CD1c-positive myeloid dendritic cell (primary cell): ENCODE results near the gene RBM20.
"Not testable (repeated sequence)": the region's sequence is repeated elsewhere in the genome, so short reads cannot be mapped to it uniquely, and the experiment has no call there.

Experiments
- DNase-seq: peaks from one replicate; pipeline ENCODE4 v3.0.0-alpha.2; 2016; ENCODE audit errors: extremely low spot score

The RBM20 gene

DNA sequence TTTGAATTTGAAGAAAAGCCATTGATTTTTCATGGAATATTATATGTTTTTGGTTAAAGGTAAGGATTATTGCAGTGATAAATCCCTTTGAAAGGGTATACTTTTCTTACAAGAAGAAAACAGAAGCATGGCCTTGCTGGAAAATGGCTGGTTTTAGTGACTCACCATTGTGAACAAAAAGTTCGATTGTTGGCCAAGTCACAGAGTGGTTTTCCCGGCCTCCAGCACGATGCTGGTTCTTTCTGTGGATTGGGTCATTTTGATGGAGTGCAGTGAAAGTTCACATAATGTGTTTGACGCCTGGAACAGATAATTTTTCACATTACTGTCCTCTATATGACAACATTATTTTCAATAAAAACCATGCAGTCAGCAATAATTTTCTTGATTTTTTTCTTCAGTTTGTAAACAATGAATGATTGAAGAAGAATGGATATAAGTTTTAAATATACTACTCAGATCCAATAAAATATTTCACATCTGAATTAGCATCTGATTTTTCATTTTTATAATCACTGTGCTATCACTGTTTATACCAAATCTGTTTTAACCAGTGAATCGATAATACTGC is 60.9 kb downstream of the RBM20 start:
- DNase-seq: no peak

- not testable (repeated sequence) for DNase-seq
These were observed 61.5 kb downstream of the RBM20 start for GRCh38 chr10:110705596-110705995.

DNA sequence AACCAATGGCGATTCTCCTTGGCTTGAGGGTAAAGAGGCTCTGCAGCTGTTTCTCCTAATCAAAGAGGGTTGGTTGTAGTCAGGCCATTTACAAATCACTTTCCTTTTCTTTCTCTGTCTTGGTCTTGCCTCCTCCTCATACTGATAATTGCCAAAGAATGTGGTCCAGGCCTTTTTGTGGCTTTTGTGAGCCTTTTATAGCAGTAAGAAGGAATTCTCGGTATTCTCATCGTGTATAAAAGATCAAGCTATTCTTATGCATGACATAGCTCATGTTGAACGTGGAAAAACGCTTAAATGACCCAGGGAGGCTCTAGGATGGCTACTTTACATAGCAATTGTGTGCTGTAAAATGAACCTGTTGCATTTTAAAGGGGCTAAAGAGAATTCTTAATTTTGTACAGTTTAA is 62.6 kb downstream of the RBM20 start:
- no peak for DNase-seq

- no peak for DNase-seq
These were observed 64.8 kb downstream of the RBM20 start for GRCh38 chr10:110708776-110709443.

GRCh38 chr10:110709444-110709828 is 65.3 kb downstream of the RBM20 start:
- no peak for DNase-seq

DNA sequence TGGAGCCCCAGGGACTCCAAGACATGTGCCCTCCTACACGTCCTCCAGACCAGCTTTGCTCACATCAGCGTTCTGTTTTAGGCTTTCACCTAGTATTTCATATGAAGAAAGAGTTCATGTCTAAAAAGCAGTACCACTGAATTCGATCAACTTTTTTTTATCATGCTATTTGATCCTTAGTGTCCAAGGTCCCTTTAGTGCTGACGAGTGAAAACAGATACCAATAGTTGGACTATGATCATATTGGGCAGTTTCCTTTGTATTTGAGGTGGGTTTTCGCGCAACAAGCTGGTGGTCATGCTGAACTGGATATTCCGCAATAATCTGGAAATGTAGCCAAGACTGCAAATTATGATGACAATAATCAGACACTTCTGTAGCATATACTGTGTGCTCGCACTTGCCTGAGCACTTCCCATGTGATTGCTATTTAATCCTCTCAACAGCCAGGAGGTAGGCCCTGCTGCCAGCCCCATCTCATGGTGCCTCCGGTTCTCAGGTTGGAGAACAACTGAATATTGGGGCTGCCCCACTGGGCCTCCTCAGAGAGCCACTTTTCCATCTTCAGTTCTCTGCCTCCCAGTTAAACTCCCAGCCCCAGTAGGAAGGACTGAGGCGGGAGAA is 65.9 kb downstream of the RBM20 start:
- DNase-seq: no peak

DNA sequence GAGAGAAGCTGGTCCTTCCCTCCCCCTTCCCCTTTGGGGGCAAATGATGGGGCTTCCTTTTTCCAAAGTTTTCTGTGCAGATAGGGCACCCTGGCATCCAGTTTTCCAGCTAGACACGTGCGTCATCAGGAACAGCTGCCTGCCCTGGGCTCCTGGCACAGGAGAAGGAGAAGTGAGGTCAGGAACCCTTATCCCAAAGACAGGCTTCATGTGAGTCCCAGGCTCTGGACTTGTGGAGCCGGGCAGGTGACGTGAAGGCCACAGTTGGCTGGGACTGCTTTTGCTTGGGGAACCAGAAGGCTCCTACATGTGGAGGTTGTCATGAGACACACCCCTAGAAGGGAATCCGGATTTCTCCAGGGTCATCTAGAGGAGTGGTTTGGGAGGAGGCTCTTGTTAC is 66.5 kb downstream of the RBM20 start:
- no peak for DNase-seq

DNA sequence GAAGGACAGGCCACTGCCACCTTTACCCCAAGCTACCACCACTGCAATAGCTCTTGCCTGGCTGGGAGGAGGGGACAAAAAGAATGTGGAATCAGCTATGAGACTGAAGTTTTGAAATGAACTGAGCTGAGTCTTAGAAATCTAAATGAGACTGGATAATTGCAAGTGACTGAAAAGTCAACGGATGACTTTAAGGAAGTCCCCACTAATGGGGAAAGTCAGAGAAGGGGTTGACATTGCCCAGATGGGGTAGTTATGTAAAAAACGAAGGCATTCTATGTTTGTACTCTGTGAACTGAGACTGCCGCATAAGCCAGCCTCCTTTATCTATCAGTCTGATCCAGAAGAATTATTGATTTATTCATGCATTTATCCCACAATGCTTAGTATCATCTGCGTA is 67.2 kb downstream of the RBM20 start:
- DNase-seq: no peak

GRCh38 chr10:110714356-110714755 is 70.2 kb downstream of the RBM20 start:
- no peak for DNase-seq

DNA sequence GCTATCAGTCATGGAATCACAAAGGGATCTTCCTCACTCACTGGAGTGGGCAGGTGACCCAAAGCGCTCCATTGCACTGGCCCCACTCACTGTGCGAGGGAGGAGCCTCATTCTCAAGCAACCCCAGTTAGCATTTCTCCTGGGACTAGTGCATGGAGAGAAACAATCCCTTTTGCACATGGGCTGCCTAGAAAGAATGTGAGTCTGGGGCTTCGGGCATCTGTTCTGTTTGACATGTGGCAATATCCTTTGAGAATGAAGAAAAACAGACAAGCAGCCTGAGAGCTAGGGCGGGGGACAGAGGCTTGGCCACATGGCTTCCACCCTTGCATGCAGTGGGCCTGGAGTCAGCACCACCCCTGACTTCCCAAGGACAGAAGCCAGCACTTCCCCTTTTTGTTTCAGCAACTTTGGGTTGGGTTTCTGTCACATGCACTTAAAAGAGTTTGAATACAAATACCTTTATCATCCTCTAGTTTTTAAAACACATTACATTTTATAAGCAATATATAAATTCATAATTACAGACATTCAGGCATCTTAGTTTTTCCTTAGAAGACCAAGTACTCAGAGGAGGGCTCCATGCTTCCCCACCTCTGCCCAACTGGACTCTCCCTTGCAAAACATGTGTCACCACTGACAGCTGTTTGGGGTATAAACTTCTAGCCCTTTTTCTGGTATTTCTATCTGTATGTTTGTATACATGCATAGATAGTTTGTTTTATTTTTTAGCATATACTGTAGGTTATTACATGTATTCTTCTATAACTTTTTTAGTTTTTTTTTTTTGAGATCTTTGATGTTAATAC is 73.8 kb downstream of the RBM20 start:
- peak; percentile 67 for DNase-seq

DNA sequence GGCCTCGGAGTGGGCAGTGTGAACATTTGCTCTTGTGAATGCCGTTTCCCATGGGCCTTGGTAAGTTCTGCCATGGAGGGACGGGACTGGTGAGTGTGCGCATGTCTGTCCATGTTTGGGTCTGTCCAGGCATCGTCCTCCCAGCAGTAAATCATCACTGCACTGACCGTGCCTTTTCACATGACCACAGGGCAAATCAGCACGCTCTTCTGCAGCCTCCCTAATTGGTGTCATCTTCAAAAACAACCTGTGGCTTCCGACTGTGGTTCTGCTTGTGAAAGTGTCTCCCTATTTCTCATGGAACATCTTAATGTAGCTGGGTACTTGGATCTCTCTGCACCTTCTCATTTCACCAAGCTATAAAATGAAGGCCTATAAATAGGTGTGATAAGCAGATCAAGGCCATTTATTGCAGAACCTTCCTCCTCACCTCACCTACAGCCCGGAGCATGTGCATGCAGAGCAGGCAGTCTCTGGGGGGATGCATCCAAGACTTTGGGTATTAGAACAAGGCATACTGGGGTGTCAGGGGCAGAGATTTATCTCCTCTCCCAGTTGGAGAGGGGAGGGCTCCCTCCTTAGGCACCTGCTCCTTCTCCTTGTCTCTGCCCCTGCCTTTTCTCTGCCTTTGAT is 77.4 kb downstream of the RBM20 start:
- DNase-seq: no peak

DNA sequence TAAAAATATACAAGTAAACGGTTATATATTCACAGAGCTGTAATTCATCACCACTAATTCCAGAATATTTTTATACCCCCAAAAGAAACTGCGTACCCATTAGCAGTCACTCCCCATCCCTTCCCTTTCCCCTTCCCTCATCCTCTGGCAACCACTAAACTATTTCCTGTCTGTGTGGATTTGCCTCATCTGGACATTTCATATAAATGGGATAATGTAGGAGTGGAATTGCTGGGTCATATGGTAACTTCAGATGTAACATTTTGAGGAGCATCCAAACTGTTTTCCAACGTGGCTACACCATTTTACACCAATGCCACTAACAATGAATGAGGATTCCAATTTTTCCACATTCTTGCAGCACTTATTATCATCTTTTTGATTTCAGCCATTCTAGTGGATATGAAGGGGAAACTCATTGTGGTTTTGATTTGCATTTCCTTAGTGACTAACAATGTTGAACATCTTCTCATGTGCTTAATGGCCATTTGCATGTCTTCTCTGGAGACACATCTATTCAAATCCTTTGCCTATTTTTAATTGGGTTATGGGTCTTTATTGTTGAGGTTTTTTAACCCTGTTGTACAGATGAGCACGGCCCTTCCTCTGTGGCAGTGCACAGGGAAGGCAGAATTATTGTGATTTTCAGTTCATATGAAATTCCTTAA is 79.2 kb downstream of the RBM20 start:
- DNase-seq: no peak

GRCh38 chr10:110724116-110724921 is 80.2 kb downstream of the RBM20 start:
- no peak for DNase-seq

DNA sequence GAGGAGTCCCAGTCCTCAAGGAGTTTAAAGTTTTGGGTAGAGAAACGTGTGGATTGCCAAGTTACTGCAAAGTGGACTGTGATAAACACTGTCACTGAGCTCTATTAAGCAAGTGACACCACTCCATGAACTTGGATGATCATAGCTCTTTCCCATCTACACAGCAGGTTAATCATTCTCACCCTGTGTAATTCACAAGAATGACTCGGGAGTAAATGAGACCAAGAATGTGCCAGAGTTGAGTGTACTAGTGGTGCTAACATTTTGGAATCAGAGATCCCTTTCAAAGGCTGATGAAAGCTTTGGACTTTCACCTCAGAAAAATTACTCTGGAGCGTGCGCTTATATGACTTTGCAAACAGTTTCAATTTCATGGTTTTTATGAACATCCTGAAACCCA is 80.8 kb downstream of the RBM20 start:
- no peak for DNase-seq

- DNase-seq: no peak
These were observed 81.9 kb downstream of the RBM20 start for GRCh38 chr10:110725801-110726630.

GRCh38 chr10:110727785-110728184 is 83.6 kb downstream of the RBM20 start:
- DNase-seq: not testable (repeated sequence)

DNA sequence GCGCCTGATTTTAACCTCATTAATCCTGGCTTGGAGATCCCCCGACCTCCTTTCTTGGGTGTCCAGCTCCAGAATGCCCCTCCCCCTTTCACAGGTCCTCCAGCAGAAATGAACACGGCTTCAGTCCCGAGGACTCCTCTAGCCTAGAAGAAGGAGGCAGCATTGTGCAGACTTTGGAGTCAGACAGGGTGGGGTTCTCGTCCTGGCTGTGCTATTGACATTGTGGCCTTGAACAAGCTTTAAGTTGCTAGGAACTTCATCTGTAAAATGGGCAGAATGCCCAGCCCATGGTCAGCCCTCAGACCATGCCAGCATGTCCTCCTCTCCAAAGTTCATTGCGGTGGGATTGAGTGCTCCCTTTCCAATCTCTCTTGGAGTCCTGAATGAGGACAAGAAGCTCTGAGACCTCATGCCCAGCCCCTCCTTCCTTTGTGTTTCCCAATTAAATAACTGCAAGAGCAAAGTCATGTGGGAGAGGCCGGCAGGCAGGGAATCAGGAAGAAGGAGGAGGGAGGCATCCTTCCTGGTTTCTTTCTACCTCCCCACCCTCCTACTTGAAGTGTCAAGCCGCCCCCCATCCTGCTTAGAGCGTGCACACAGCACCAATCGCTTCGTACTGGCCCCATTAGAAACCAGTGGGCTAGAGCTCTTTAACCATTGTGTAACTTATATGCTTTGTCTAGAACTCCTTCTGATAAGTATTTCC is 86.4 kb downstream of the RBM20 start:
- no peak for DNase-seq

- no peak for DNase-seq
These were observed 89.2 kb downstream of the RBM20 start for GRCh38 chr10:110733218-110733952.
